HepG2 (cell line): Measurements from ENCODE around the gene IGLON5. TPM values are rescaled to one million over a fixed set of nuclear protein-coding genes. Genes with fewer than 3 reads are reported as not detected.
A peak's percentile ranks its signal among the peaks of the same experiment; 100 is the strongest.

Experiments used
- ARID2 ChIP-seq: sonication (generic); formaldehyde crosslinking; IDR thresholded peaks from 2 replicates; pipeline ENCODE4 v1.8.1; 2022; ENCODE audit warnings: mild to moderate bottlenecking, missing genetic modification reagents, borderline replicate concordance
- ATF7 ChIP-seq, 2 experiments: fragments of 450-650 bp in 1 of 2; sonication (generic) in 1 of 2; formaldehyde crosslinking in 1 of 2; IDR thresholded peaks; 2 replicates each; pipeline versions ENCODE4 v1.4.0 to v1.6.1; 2016 to 2020; ENCODE audit warnings: antibody characterized with exemption in 1 of 2, mild to moderate bottlenecking in 1 of 2, missing genetic modification reagents in 1 of 2
- CENPX ChIP-seq: sonication (generic); formaldehyde crosslinking; IDR thresholded peaks from 2 replicates; pipeline ENCODE4 v1.9.0; 2021; ENCODE audit warnings: mild to moderate bottlenecking, missing genetic modification reagents, moderate library complexity
- HMGA1 ChIP-seq: sonication (generic); formaldehyde crosslinking; conservative IDR thresholded peaks from 2 replicates; pipeline ENCODE4 v1.4.0; 2020; ENCODE audit warnings: missing genetic modification reagents
- NONO ChIP-seq, 2 experiments: fragments of 450-650 bp in 1 of 2; sonication (generic) in 1 of 2; formaldehyde crosslinking in 1 of 2; IDR thresholded peaks in 1 of 2; conservative IDR thresholded peaks in 1 of 2; 2 replicates each; pipeline versions ENCODE4 v1.6.1 to v1.8.0; 2017 to 2022; ENCODE audit warnings: mild to moderate bottlenecking in 1 of 2, missing genetic modification reagents in 1 of 2, moderate library complexity in 1 of 2
- SIX1 ChIP-seq: sonication (generic); formaldehyde crosslinking; IDR thresholded peaks from 2 replicates; pipeline ENCODE4 v1.4.0; 2020; ENCODE audit warnings: missing genetic modification reagents, borderline replicate concordance
- SRSF1 ChIP-seq: fragments of 200-400 bp; formaldehyde crosslinking; optimal IDR thresholded peaks from 2 replicates; pipeline ENCODE3; 2017; ENCODE audit warnings: mild to moderate bottlenecking, low read depth, low read length, moderate library complexity
- ZBTB37 ChIP-seq: sonication (generic); formaldehyde crosslinking; IDR thresholded peaks from 2 replicates; pipeline ENCODE4 v1.4.0; 2020; ENCODE audit warnings: mild to moderate bottlenecking, missing genetic modification reagents
- ZNF12 ChIP-seq: sonication (generic); formaldehyde crosslinking; IDR thresholded peaks from 2 replicates; pipeline ENCODE4 v1.5.0; 2020; ENCODE audit warnings: missing genetic modification reagents
- ZNF160 ChIP-seq: sonication (generic); formaldehyde crosslinking; IDR thresholded peaks from 2 replicates; pipeline ENCODE4 v1.8.0; 2022; ENCODE audit warnings: mild to moderate bottlenecking, inconsistent platforms, missing genetic modification reagents
- ZNF205 ChIP-seq: IDR thresholded peaks from 2 replicates; pipeline ENCODE4 v1.6.1; 2018; ENCODE audit warnings: missing biosample characterization, missing genetic modification reagents
- ZNF281 ChIP-seq: sonication (generic); formaldehyde crosslinking; IDR thresholded peaks from 2 replicates; pipeline ENCODE4 v1.4.0; 2020; ENCODE audit warnings: missing genetic modification reagents, borderline replicate concordance
- ZNF430 ChIP-seq: sonication (generic); formaldehyde crosslinking; IDR thresholded peaks from 2 replicates; pipeline ENCODE4 v1.9.0; 2021; ENCODE audit warnings: mild to moderate bottlenecking, missing genetic modification reagents
- ZNF44 ChIP-seq: sonication (generic); formaldehyde crosslinking; IDR thresholded peaks from 2 replicates; pipeline ENCODE4 v1.5.1; 2020; ENCODE audit warnings: mild to moderate bottlenecking, missing genetic modification reagents
- ZNF609 ChIP-seq: sonication (generic); formaldehyde crosslinking; IDR thresholded peaks from 2 replicates; pipeline ENCODE4 v1.4.0; 2020; ENCODE audit warnings: mild to moderate bottlenecking, missing genetic modification reagents, borderline replicate concordance
- ZSCAN5A ChIP-seq: sonication (generic); formaldehyde crosslinking; IDR thresholded peaks from 2 replicates; pipeline ENCODE4 v1.8.0; 2022; ENCODE audit warnings: mild to moderate bottlenecking, missing genetic modification reagents, borderline replicate concordance
- polyA plus RNA-seq, 8 experiments: library from polyadenylated mRNA; depleted of rRNA in 3 of 8; stranded (reverse) in 7 of 8; unstranded in 1 of 8; fragments of >200 nt; fragmentation: Illumina TruSeq in 4 of 8; extraction: Trizol in 4 of 8; gene quantifications; 2 replicates each; pipeline versions ENCODE4 v1.2.1 to v1.2.3, GENCODE V29; 2011 to 2016; ENCODE audit warnings: low read depth in 4 of 8, missing spikeins in 1 of 8, mixed read lengths in 1 of 8; ENCODE audit not compliant: insufficient read depth in 1 of 8
- total RNA-seq, 5 experiments: library from RNA; depleted of rRNA; stranded (reverse); fragments of >200 nt; fragmentation: Illumina TruSeq; extraction: Trizol; gene quantifications; 2 replicates each; pipeline ENCODE4 v1.2.3, GENCODE V29; 2016; ENCODE audit warnings: low read depth in 1 of 5

The IGLON5 gene
- total and polyA plus RNA-seq, 2 of the 13 experiments (the other 11 are each of a cell fraction or from before 2014, with no cell fraction given), result 0.04 to 5.7 TPM

- no peak for TF ChIP-seq ZNF12 (CRISPR knock-in tag)
- peak; percentile 73; the same call in 1 of the 2 replicates for TF ChIP-seq ARID2 (CRISPR knock-in tag)
- no peak for TF ChIP-seq ATF7 (IDR thresholded peaks at IDR 0.05)
- no peak for TF ChIP-seq ATF7 (CRISPR knock-in tag; IDR thresholded peaks at IDR 0.05)
- TF ChIP-seq SRSF1, result peak; percentile 28
- no peak for TF ChIP-seq ZNF205
- TF ChIP-seq ZNF609 (CRISPR knock-in tag), result no peak
- TF ChIP-seq ZBTB37 (CRISPR knock-in tag), result no peak
- peak; percentile 89 for TF ChIP-seq ZSCAN5A (CRISPR knock-in tag)
- TF ChIP-seq ZNF160, result no peak; the same call in 1 of the 2 replicates
- no peak; the same call in 1 of the 2 replicates for TF ChIP-seq ZNF430 (CRISPR knock-in tag)
- no peak for TF ChIP-seq HMGA1 (CRISPR knock-in tag)
- no peak for TF ChIP-seq ZNF281 (CRISPR knock-in tag)
- no peak for TF ChIP-seq NONO (IDR thresholded peaks at IDR 0.05)
- peak; percentile 29 for TF ChIP-seq NONO (CRISPR knock-in tag; conservative IDR thresholded peaks at IDR 0.05)
- no peak for TF ChIP-seq SIX1
- TF ChIP-seq CENPX (CRISPR knock-in tag), result no peak
- no peak; the same call in 1 of the 2 replicates for TF ChIP-seq ZNF44
Observed at GRCh38 chr19:51366389-51367254, 55.2 kb downstream of the IGLON5 start (continued).
